A549 treated with Hydrocortisone at 1 μM for 4 hours (cell line): ENCODE measurements around the gene GARS1. TPM values are rescaled to one million over a fixed set of nuclear protein-coding genes. Genes with fewer than 3 reads are reported as not detected.

Experiments used
- total RNA-seq: library from RNA; stranded (reverse); fragments of 200-300 nt; extraction: Qiagen RNA extraction; gene quantifications from 5 replicates; pipeline ENCODE4 v1.2.3, GENCODE V29; 2022

The GARS1 gene
- 136 to 157 TPM (median 143 TPM) in 5 replicates for total RNA-seq

DNA sequence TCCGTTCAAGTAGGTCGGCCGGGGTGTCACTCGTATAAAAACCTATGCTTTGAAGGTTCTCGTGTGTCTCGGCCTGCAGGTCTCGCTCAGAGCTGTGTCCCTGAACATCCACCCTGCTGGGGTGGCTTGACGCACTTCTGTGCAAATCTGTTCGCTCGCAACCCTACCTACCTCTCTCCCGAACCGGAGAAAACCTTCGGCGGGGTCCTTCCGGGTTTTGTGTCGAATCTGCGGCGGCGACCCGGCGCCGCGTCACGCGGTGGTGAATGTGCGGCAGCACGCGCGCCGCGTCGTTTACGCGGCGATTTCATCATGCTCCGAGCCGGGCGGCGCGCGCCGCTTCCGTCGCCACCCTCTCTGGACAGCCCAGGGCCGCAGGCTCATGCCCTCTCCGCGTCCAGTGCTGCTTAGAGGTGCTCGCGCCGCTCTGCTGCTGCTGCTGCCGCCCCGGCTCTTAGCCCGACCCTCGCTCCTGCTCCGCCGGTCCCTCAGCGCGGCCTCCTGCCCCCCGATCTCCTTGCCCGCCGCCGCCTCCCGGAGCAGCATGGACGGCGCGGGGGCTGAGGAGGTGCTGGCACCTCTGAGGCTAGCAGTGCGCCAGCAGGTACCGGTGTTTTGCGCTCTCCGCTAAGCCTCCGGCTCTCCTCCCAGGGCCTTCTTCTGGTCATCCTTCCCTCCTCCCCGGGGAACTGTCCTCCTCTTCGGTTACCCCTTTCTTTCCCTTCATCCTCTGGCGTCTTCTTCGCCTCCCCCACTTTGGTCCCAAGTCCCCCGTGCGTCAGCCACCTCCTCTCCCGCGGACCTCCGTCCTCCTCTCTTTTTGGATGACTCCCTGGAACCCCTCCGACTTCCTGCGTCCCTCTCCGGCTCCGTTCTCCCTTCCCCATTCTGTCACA, at the start of gene GARS1:
GARS1 (plus strand) TSS at position 339 of the 896 bp plus-strand sequence; CDS start at position 383, 44 bp downstream.

GRCh38 chr7:30682212-30683083, 87.8 kb downstream of the GARS1 start, which contains the start of gene CRHR2:
CRHR2 (minus strand) TSS chr7:30682456; CDS start chr7:30682280, 176 bp downstream.

Other genes with a start within 250 kb of the GARS1 start
- gene NOD1, start 116.1 kb upstream of the GARS1 start, total RNA-seq, result 5.5 to 7.4 TPM (median 6.7 TPM) in 5 replicates
- gene GGCT, start 90.0 kb upstream of the GARS1 start, total RNA-seq, result 68.3 to 75.3 TPM (median 72.7 TPM) in 5 replicates
- 0.02 to 0.06 TPM (median 0.05 TPM) in 3 of 5 replicates, not detected in the others for gene CRHR2, start 87.6 kb downstream of the GARS1 start, total RNA-seq
- not detected in 5 replicates for gene INMT, start 157.3 kb downstream of the GARS1 start, total RNA-seq
- 2.2 to 2.6 TPM (median 2.4 TPM) in 5 replicates for gene MINDY4, start 176.5 kb downstream of the GARS1 start, total RNA-seq